ENCODE results near the gene SPDEF. TPM values are rescaled to one million over a fixed set of nuclear protein-coding genes. Genes with fewer than 3 reads are reported as not detected.

Gene SPDEF
- total RNA-seq, 1 experiment from 2014 or later: 0.85 TPM

DNA sequence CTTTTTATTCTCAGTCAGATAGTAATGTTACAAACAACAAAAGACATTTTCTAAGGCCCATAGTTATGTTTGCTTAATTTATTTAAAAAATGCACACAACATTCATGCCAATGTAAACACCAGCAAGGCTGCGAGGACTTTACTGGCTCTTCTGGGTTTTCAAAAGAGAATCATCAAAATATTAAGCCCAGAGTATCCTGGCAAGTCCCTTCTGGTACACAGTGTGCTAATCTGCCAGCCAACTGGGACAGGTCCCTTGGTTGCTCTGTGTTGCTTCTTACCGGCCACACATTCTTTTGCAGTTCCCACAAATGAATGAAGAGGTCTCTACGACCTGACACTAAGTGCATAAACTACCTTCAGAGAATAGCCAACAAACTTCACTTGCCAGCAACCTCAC lies 42.6 kb upstream of the SPDEF start:
- no TSS peak for BruUV-seq (replicated peaks)
- ChIA-PET CTCF (no interaction called here), POLR2A (ENCODE audit: unreplicated experiment) (no interaction called here)
- Histone ChIP-seq H3K27ac (no peak overlapping the region), H3K27me3 (ENCODE audit: insufficient read depth, low read depth) (no peaks in the 10 kb centered on the region), H2AFZ (no peak overlapping the region), H3K9me2 (ENCODE audit: insufficient read depth) (no peaks in the 10 kb centered on the region), H3F3A (ENCODE audit: insufficient read depth, low read depth) (peaks cover 31% of the 10 kb centered on the region; the same call in 1 of the 2 replicates), H3K79me2 (ENCODE audit: low read depth) (peaks cover 42% of the 10 kb centered on the region), H3K4me3 (no peak overlapping the region), H3K9me3 (ENCODE audit: insufficient read depth, low read depth) (no peaks in the 10 kb centered on the region), H3K4me1 (replicated peaks; ENCODE audit: insufficient read depth) (peaks cover 28% of the 10 kb centered on the region), H3K4me2 (no peak overlapping the region), H4K20me1 (ENCODE audit: insufficient read depth) (peaks cover 16% of the 10 kb centered on the region), H3K36me3 (ENCODE audit: low read depth) (no peaks in the 10 kb centered on the region)
- intact Hi-C loops (cut with micrococcal nuclease; ENCODE audit: unreplicated experiment): no loop called here
- TF ChIP-seq, protein P1, sequence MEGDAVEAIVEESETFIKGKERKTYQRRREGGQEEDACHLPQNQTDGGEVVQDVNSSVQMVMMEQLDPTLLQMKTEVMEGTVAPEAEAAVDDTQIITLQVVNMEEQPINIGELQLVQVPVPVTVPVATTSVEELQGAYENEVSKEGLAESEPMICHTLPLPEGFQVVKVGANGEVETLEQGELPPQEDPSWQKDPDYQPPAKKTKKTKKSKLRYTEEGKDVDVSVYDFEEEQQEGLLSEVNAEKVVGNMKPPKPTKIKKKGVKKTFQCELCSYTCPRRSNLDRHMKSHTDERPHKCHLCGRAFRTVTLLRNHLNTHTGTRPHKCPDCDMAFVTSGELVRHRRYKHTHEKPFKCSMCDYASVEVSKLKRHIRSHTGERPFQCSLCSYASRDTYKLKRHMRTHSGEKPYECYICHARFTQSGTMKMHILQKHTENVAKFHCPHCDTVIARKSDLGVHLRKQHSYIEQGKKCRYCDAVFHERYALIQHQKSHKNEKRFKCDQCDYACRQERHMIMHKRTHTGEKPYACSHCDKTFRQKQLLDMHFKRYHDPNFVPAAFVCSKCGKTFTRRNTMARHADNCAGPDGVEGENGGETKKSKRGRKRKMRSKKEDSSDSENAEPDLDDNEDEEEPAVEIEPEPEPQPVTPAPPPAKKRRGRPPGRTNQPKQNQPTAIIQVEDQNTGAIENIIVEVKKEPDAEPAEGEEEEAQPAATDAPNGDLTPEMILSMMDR (conservative IDR thresholded peaks at IDR 0.05): no peak
- no peak for TF ChIP-seq EZH2 (IDR thresholded peaks at IDR 0.05; ENCODE audit: low read depth)
- no peak for DNase-seq

DNA sequence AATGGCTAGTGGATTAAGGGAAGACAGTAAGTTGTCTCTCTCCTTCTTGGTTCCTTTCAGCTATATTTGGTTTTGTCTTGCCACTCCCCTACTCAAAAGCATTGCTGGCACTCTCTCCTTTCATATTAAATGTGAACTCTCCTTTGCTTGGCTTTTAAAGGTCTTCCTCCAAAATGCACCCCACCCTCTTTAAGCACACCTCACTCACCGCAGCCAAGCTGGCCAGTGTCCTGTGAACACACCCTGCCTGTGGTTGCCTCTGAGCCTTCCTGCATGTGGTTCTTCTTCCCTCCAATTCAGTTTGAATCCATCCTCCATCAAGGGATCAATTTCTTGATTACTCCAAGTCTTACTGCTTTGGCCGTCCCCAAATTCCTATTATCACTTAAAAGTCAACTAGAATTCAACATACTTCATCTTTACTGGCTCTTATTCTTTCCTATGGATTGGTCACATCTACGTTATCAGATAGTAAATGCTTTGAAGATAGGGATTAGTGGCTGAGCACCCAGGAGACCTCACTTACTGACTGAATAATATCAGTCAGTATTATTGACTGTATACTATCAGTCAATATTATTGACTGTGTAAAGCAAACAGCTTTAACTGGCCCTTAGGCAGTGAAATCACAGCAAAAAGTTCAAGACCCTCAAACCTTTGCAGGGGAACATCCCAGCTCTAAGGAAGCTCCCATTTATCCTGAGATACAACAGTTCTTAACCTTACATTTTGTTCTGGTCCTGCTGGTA lies 41.6 kb upstream of the SPDEF start:
- no peak overlapping the region for H3K4me3 ChIP-seq
- H3K27ac ChIP-seq: no peak overlapping the region
- POLR2A ChIA-PET (ENCODE audit: unreplicated experiment): interaction anchor here (0.6 kb wide), 1 partner anchor 899 kb away, joined by 3 read pairs; the partner anchor contains the start of gene TEAD3
- peaks cover 23% of the 10 kb centered on the region; the same call in 1 of the 2 replicates for H3F3A ChIP-seq (ENCODE audit: insufficient read depth, low read depth)
- BruUV-seq (replicated peaks): no TSS peak
- no peak overlapping the region for H3K4me2 ChIP-seq
- H4K20me1 ChIP-seq (ENCODE audit: insufficient read depth): peaks cover 15% of the 10 kb centered on the region
- TF ChIP-seq EZH2 (IDR thresholded peaks at IDR 0.05; ENCODE audit: low read depth): no peak
- TF ChIP-seq, protein P1 (conservative IDR thresholded peaks at IDR 0.05): no peak
- H3K36me3 ChIP-seq (ENCODE audit: low read depth): no peaks in the 10 kb centered on the region
- no peak for DNase-seq
- H3K79me2 ChIP-seq (ENCODE audit: low read depth): peaks cover 51% of the 10 kb centered on the region
- H3K9me2 ChIP-seq (ENCODE audit: insufficient read depth): no peaks in the 10 kb centered on the region
- no peak overlapping the region for H2AFZ ChIP-seq
- peaks cover 27% of the 10 kb centered on the region for H3K4me1 ChIP-seq (replicated peaks; ENCODE audit: insufficient read depth)
- CTCF ChIA-PET: interaction anchor here (0.5 kb wide), 1 partner anchor 27 kb away, joined by 9 read pairs; no protein-coding TSS in a partner anchor
- intact Hi-C loops (cut with micrococcal nuclease; ENCODE audit: unreplicated experiment): no loop called here
- H3K9me3 ChIP-seq (ENCODE audit: insufficient read depth, low read depth): no peaks in the 10 kb centered on the region
- H3K27me3 ChIP-seq (ENCODE audit: insufficient read depth, low read depth): no peaks in the 10 kb centered on the region

DNA sequence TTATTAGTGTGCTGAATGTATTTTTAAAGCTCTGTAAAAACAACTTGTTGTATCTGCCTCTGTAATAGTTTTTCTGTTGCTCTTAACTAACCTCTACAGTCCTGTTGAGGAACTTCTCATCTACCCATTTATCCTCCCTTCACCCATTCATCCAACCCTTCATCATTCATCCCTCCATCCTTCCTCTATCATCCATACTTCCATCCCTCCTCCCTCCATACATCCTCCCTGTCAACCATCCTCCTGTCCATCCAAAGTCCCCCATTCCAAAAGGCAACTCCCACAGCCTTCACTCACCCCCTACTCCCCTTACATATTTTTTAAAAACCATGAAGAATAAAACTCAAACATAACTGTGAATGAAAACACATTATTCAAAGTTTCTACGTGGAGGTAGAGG lies 40.7 kb upstream of the SPDEF start:
- Histone ChIP-seq H3F3A (ENCODE audit: insufficient read depth, low read depth) (peaks cover 19% of the 10 kb centered on the region; the same call in 1 of the 2 replicates), H3K4me3 (no peak overlapping the region), H3K4me1 (replicated peaks; ENCODE audit: insufficient read depth) (peaks cover 18% of the 10 kb centered on the region), H3K9me2 (ENCODE audit: insufficient read depth) (no peaks in the 10 kb centered on the region), H3K27me3 (ENCODE audit: insufficient read depth, low read depth) (no peaks in the 10 kb centered on the region), H3K79me2 (ENCODE audit: low read depth) (peaks cover 53% of the 10 kb centered on the region), H3K27ac (no peak overlapping the region; the same call in 1 of the 2 replicates), H3K9me3 (ENCODE audit: insufficient read depth, low read depth) (no peaks in the 10 kb centered on the region), H4K20me1 (ENCODE audit: insufficient read depth) (peaks cover 12% of the 10 kb centered on the region), H2AFZ (no peak overlapping the region), H3K4me2 (no peak overlapping the region), H3K36me3 (ENCODE audit: low read depth) (no peaks in the 10 kb centered on the region)
- intact Hi-C loops (cut with micrococcal nuclease; ENCODE audit: unreplicated experiment): no loop called here
- BruUV-seq (replicated peaks): no TSS peak
- ChIA-PET POLR2A (ENCODE audit: unreplicated experiment) (no interaction called here), CTCF (interaction anchor here (0.5 kb wide), 1 partner anchor 26 kb away, joined by 9 read pairs; no protein-coding TSS in a partner anchor)
- DNase-seq: no peak
- no peak for TF ChIP-seq EZH2 (IDR thresholded peaks at IDR 0.05; ENCODE audit: low read depth)
- TF ChIP-seq, protein P1 (conservative IDR thresholded peaks at IDR 0.05): no peak
